WERI-Rb-1 (cell line): ENCODE data around the gene NEIL1.

Experiments used
- DNase-seq: peaks from one replicate; pipeline ENCODE4 v3.0.0-alpha.2; 2020
- H3K27ac ChIP-seq: fragments of 250-450 bp; sonication (Bioruptor Pico); 2 replicates; pipeline ENCODE4 v1.5.1; 2020; ENCODE audit warnings: mild to moderate bottlenecking, moderate library complexity
- H3K27me3 ChIP-seq: fragments of 250-450 bp; sonication (Bioruptor Pico); 2 replicates; pipeline ENCODE4 v1.5.1; 2021; ENCODE audit warnings: mild to moderate bottlenecking, low read depth, moderate library complexity; ENCODE audit not compliant: insufficient read depth, severe bottlenecking
- H3K36me3 ChIP-seq: fragments of 250-450 bp; sonication (Bioruptor Pico); 2 replicates; pipeline ENCODE4 v1.5.1; 2020; ENCODE audit warnings: mild to moderate bottlenecking, moderate library complexity
- H3K4me3 ChIP-seq: 2 replicates; pipeline ENCODE4 v1.5.1; 2011; ENCODE audit warnings: low read depth, mild to moderate bottlenecking, control low read depth, low read length
- H3K9me3 ChIP-seq: fragments of 250-450 bp; sonication (Bioruptor Pico); 2 replicates; pipeline ENCODE4 v1.5.1; 2021; ENCODE audit warnings: mild to moderate bottlenecking, moderate library complexity; ENCODE audit not compliant: severe bottlenecking
- TF ChIP-seq, protein P1 (sequence below): IDR thresholded peaks from 2 replicates; pipeline ENCODE4 v1.5.1; 2011; ENCODE audit warnings: low read depth, mild to moderate bottlenecking, control low read depth, inconsistent platforms, low read length

Gene NEIL1

DNA sequence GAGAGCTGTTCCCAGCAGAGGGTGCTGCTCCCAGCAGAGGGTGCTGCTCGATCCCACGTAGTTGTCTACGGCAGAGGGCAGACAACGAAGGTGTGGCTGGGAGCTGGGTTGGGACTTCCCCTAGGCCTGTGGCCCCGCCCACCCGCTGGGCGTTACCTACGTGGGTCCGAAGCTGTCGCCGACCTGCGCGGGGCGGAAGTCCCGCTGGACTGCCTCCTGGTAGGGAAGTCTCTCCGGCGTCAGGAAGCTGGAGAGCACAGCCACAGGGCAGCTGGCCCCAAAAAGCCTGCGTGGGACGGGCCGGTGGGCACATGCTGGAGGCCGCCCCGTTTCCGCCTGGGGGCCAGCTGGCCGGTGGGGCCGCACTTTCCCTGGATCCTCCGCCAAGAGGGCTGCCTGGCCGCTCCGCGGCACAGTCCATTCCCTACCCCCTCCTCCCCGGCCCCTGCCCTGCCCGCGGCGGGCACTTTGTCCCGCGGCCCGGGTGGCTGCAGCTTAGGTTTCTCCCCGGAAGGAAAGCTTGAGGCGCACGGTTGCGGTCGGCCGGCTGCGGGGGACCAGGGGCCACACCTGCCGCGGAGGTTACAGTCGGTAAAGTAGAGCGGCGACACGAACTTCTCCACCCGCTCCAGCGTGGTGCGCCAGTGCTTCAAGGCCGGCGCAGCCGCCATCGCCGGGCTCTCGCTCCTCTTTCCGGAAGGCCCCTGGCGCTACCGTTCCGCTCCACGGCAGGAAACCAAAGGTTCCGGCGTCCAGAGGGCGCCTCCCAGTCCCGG lies 21.3 kb downstream of the NEIL1 start, which contains the start of gene MAN2C1:
Gene MAN2C1, minus strand, starts transcription at position 695 of the 776 bp plus-strand sequence. Its CDS starts 24 bp downstream, at position 671.
- Histone ChIP-seq H3K27me3 (no peaks in the 10 kb centered on the region), H3K27ac (peak within 1 kb of the TSS; percentile 90), H3K4me3 (peak within 1 kb of the TSS; percentile 83), H3K9me3 (no peaks in the 10 kb centered on the region), H3K36me3 (peaks cover 36% of the 10 kb centered on the region)
- TF ChIP-seq, protein P1, sequence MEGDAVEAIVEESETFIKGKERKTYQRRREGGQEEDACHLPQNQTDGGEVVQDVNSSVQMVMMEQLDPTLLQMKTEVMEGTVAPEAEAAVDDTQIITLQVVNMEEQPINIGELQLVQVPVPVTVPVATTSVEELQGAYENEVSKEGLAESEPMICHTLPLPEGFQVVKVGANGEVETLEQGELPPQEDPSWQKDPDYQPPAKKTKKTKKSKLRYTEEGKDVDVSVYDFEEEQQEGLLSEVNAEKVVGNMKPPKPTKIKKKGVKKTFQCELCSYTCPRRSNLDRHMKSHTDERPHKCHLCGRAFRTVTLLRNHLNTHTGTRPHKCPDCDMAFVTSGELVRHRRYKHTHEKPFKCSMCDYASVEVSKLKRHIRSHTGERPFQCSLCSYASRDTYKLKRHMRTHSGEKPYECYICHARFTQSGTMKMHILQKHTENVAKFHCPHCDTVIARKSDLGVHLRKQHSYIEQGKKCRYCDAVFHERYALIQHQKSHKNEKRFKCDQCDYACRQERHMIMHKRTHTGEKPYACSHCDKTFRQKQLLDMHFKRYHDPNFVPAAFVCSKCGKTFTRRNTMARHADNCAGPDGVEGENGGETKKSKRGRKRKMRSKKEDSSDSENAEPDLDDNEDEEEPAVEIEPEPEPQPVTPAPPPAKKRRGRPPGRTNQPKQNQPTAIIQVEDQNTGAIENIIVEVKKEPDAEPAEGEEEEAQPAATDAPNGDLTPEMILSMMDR = peak; percentile 92
- peak; percentile 99 for DNase-seq

GRCh38 chr15:75368689-75369239 lies 21.9 kb downstream of the NEIL1 start:
- Histone ChIP-seq H3K4me3 (peak overlapping the region; percentile 83), H3K27me3 (no peaks in the 10 kb centered on the region), H3K9me3 (no peaks in the 10 kb centered on the region), H3K27ac (peak overlapping the region; percentile 90), H3K36me3 (peaks cover 41% of the 10 kb centered on the region)
- TF ChIP-seq, protein P1 = no peak
- no peak for DNase-seq

DNA sequence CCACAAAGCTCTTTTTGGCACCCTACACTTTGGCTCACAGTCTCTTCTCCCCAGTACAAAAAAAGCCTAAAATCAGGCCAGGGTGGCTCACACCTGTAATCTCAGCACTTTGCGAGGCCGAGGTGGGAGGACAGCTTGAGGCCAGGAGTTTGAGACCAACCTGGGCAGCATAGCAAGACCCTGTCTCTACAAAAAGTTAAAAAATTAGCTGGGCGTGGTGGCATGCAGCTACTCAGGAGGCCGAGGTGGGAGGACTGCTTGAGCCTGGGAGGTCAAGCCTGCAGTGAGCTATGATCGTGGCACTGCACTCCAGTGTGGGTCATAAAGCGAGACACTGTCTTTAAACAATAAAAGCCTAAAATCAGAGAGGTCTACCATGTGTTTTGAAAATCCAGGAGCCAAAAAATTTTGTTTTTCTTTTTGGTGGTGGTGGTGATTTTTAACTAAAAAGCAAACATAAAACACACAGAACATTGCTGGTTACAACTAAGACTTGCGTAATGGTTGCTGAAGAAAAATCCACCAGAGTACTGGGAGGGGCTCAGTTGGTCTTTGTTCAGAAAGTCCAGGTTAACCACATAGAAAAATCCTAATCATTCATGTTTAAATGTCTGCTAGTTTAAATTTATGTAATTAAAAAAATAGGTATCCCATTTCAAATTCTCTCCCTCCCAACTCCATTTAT lies 23.2 kb downstream of the NEIL1 start:
- no peaks in the 10 kb centered on the region for H3K27me3 ChIP-seq
- H3K9me3 ChIP-seq = no peaks in the 10 kb centered on the region
- no peak overlapping the region for H3K27ac ChIP-seq
- H3K4me3 ChIP-seq = no peak overlapping the region
- no peak for DNase-seq
- peaks cover 47% of the 10 kb centered on the region for H3K36me3 ChIP-seq
- TF ChIP-seq, protein P1 = no peak

GRCh38 chr15:75371486-75371885 lies 24.6 kb downstream of the NEIL1 start:
- no peak for DNase-seq
- H3K27ac ChIP-seq = no peak overlapping the region
- TF ChIP-seq, protein P1 = no peak
- H3K36me3 ChIP-seq = peaks cover 58% of the 10 kb centered on the region
- H3K4me3 ChIP-seq = no peak overlapping the region
- no peaks in the 10 kb centered on the region for H3K27me3 ChIP-seq
- no peaks in the 10 kb centered on the region for H3K9me3 ChIP-seq

- DNase-seq = no peak
- Histone ChIP-seq H3K36me3 (peaks cover 61% of the 10 kb centered on the region), H3K4me3 (no peak overlapping the region), H3K27ac (no peak overlapping the region), H3K9me3 (no peaks in the 10 kb centered on the region), H3K27me3 (no peaks in the 10 kb centered on the region)
- TF ChIP-seq, protein P1 = no peak
Measured at GRCh38 chr15:75371901-75372688, 25.3 kb downstream of the NEIL1 start.
